Measurements from ENCODE around the gene MMP1.

Gene MMP1

GRCh38 chr11:102749101-102749722 is 48.7 kb downstream of the MMP1 start:
- TF ChIP-seq REST (IDR thresholded peaks at IDR 0.05; ENCODE audit: insufficient read depth in 1 of 2, low read depth in 2 of 2, low read length in 2 of 2) (no peak), FOXP2 (optimal IDR thresholded peaks at IDR 0.05; ENCODE audit: borderline replicate concordance, extremely low read depth, extremely low read length, insufficient read depth) (no peak), TAF1 (IDR thresholded peaks at IDR 0.05; ENCODE audit: borderline replicate concordance, insufficient read depth, low read length) (no peak), POLR2AphosphoS5 (IDR thresholded peaks at IDR 0.05; ENCODE audit: low read depth, low read length) (no peak), SIN3A (IDR thresholded peaks at IDR 0.05; ENCODE audit: borderline replicate concordance, insufficient read depth, low read length) (no peak)
